NB4 (cell line): ENCODE data around the gene TEX53.

Experiments used
- MAX ChIP-seq: IDR thresholded peaks from 2 replicates; pipeline ENCODE4 v1.6.1; 2011; ENCODE audit warnings: low read depth, low read length
- MYC ChIP-seq: IDR thresholded peaks from 2 replicates; pipeline ENCODE4 v1.6.1; 2011; ENCODE audit warnings: low read depth, low read length
- POLR2A ChIP-seq: IDR thresholded peaks from 2 replicates; pipeline ENCODE4 v1.6.1; 2011; ENCODE audit warnings: mild to moderate bottlenecking; ENCODE audit not compliant: insufficient read length; ENCODE audit errors: extremely low read depth
- TF ChIP-seq, protein P1 (sequence below): IDR thresholded peaks from one replicate; pipeline ENCODE4 v1.5.1; 2012; ENCODE audit warnings: low read depth, low read length

GRCh38 chr9:114664181-114664580, 6.6 kb upstream of the TEX53 start:
- TF ChIP-seq POLR2A (no peak), MYC (no peak), MAX (no peak)
- TF ChIP-seq, protein P1, sequence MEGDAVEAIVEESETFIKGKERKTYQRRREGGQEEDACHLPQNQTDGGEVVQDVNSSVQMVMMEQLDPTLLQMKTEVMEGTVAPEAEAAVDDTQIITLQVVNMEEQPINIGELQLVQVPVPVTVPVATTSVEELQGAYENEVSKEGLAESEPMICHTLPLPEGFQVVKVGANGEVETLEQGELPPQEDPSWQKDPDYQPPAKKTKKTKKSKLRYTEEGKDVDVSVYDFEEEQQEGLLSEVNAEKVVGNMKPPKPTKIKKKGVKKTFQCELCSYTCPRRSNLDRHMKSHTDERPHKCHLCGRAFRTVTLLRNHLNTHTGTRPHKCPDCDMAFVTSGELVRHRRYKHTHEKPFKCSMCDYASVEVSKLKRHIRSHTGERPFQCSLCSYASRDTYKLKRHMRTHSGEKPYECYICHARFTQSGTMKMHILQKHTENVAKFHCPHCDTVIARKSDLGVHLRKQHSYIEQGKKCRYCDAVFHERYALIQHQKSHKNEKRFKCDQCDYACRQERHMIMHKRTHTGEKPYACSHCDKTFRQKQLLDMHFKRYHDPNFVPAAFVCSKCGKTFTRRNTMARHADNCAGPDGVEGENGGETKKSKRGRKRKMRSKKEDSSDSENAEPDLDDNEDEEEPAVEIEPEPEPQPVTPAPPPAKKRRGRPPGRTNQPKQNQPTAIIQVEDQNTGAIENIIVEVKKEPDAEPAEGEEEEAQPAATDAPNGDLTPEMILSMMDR = no peak
